CD4-positive, alpha-beta T cell treated with Interleukin-4 for 1 hour (primary cell): ENCODE measurements around the gene PREX1.

ENCODE experiments used
- DNase-seq, 2 donors: peaks; one replicate each; pipeline ENCODE4 v3.0.0-alpha.2; 2020 to 2022

Gene PREX1

DNA sequence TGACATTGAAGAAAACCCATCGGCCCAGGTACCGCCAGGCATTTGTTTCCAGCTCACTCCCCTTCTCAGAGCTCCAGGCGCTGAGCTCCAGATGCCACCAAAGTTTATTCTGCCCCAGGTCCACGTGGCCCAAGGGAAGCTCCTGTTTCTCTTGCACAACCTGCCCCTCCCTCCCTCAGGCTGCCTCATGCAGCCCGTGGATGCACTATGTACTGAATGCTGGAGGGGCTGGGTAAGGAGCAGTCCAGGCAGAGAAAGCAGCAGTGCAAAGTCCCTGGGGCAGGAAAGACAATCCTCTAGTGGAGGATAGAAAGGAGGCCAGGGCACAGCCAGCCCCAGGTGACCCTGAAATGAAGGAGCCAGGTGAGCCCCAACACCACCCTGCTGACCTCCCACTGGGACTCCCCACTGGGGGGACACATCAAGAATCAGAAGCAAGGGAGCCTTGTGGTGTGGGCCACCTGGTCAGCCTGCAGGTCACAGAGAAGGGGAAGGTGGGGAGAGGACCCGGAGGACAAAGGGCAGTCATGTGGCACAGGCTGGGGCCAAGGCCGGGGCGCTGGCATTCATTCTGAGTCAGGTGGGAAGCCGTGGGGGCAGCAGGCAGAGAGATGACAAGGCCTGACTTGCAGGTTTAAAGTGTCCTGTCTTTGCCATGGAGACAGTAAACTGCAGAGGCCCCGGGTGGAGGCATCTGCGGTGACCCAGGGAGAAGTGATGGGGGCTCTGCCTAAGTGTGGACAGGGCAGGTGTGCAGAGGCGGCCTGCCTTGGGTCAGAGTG, 230.1 kb downstream of the PREX1 start:
- no peak for DNase-seq

DNA sequence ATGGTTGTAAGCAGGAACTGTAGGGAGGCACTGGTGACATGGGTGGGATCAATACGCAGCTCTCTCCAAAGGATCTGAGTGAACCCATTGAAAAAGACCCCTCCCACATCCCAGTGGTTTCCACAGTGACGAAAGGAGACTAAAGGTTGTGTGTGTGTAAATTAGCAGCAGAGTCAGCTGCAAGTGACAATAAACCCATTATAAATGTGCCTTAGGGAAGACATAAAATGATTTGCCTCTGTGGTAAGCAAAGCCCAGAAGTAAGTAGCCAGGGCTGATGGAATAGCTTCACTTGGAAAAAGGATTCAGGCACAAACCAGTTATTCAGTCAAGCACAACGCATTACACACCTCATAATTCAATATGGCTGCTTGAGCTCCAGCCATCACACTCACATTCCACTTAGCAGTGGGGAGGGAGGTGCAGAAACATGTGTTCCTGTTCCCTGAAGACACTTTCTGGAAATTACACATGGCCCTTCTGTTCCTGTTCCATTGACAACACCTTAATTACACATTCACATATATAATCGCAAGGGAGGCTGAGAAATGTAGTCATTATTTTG, 231.4 kb downstream of the PREX1 start:
- DNase-seq = no peak

DNA sequence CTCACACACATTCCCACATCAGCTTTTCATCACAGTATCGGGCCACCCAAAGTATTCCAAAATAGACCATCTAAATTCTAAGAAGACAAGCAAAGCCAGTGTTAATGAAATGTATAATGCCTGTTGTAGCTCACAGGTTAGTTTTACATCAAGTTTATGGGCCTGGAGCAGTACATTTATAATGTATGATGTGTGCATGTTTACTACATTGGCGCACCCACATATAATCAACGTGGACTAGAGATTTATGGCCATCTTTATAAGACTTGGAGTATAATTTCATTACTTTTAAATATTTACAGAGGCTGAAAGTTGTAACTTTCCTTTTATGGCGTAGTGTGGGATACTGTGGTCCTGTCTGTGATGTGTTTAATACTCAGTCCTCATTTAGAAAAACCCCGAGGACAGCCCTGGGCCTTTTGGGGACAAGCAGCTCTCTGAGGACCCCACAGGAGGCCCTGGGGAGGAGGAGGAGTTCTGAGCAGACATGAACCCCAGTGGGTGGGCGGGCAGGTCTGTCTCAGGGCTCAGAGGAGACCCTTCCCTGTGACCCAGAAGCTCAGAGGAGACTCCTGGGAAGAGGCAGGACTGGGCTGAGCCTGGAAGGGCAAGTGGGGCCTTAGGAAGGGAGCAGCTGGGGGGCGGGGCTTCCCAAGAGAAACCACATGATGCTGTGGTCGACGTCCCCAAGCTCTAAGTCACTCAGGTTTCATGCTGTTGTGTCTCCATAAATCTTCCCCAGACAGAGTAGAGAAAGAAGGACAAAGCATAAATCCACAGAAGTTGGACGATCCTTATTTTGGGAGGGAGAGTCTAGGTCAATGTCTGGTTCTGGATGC, 232.1 kb downstream of the PREX1 start:
- DNase-seq = no peak

DNA sequence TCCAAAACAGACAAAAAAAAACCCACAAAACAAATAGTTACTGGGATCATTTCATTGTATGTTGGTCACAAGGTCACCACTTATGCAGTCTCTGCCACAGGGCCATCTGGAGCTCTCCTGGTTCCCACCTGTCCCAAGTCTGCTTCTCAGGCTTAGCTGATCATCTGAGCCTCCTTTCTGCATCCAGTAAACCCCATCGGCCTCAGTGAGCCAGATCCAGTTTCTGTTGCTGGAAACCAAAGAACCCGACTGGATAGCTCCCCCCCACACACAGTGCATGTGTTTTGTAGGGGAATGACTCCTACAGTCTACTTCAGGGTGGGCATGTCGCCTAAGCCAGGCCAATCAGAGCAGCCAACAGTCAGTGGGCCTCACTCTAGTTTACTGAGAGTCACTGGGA, 233.3 kb downstream of the PREX1 start:
- no peak for DNase-seq

DNA sequence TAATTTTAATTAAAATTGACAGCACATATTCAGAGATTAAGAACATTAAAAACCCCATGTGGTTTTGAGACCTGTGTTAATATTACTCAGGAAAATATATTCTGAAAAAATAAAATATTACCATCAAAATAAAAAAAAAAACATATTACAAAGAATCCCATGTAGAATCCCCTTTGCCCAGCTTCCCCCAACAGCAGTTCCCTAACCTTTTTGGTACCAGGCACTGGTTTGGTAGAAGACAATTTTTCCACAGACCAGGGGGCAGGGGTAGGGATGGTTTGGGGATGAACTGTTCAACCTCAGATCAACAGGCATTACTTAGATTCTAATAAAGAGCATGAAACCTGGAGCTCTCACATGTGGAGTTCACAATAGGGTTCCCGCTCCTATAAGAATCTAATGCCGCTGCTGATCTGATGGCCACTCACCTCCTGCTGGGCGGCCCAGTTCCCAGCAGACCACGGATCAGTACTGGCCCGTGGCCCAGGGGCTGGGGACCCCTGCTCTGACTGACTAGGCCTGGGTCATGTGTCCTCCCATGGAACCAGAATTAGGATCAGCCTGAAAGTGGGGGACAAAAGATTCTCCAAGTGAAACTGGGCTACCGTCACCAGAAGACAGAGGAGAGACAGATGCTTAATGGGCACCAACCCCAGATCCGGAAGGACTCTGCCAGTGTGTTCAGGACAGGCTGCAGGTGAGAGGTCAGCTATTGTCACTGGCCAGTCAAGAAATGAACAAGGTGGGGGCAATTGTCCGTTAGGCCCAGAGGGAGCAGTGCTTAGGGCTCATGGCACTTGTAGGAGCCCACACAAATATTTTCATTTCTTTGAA, 235.5 kb downstream of the PREX1 start:
- no peak for DNase-seq

DNA sequence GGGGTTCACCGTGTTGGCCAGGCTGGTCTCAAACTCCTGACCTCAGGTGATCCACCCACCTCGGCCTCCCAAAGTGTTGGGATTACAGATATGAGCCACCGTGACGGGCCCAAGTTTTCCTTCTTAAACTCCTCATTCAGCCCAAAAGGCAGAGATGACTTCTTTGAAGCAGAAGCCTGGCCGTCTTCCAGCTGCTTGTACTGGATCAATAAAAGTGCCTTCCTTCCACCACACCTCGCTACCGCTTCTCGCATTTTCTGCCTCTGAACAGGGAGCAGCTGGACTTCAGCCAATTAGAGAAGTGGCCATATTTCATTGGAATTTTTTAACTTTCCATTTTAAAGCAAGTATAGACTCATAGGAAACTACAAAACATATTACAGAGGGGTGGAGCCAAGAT, 241.1 kb downstream of the PREX1 start:
- DNase-seq = no peak

DNA sequence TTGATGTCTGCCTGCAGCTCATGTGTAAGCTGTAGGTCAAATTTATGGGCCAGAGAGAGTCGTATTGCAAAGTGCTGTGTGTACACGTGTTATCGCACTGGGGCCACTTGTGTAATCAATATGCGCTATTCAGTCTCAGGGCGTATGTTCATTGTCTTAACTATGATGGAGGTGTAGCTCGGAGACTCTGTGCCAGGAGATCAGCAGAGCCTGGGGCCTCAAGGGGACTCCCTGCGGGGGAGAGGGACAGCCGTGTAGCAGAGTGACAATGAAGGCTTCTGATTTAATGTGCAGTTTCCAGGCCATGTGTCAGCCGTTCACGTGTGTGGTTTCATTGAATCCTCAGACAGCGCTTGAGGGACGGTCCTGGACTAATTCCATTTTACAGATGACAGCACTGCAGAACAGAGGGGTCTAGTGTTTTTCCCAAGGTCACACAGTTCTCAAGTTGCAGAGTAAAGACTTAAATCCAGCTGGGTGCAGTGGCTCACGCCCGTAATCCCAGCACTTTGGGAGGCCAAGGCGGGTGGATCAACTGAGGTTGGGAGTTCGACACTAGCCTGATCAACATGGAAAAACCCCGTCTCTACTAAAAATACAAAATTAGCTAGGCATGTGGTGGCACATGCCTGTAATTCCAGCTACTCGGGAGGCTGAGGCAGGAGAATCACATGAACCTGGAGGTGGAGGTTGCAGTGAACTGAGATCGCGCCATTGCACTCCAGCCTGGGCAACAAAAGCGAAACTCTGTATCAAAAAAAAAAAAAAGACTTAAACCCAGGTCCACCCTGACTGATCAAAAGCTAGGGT, 242.5 kb downstream of the PREX1 start:
- DNase-seq = no peak

DNA sequence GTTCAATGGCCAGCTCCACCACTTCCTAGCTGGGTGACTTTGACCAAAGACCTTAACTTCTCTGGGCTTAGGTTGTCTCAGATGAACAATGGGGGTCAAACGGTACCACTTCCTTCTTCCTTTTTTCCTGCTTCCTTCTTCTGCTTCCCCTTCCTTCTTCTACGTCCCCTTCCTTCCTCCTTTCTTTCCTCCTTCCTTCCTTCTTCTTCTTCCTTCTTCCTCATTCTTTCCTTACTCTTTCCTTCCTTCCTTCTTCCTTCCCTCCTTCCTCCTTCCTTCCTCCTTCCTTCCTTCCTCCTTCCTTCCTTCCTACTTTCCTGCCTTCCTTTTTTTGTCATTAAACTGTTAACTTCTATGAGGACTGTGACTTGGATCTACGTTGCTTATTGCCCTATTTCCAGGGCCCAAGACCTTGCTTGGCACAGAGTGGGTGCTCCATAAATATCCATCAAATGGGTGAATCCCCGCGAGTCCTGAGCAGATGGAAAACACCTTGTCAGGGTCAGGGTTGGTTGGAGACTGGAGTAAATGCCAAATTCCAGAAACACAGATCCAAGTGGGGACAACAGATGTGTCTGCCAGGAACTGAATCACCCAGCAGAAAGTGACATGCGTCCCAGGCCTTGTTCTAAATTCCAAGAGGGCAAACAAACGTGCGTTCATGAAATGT, 243.3 kb downstream of the PREX1 start:
- no peak for DNase-seq

DNA sequence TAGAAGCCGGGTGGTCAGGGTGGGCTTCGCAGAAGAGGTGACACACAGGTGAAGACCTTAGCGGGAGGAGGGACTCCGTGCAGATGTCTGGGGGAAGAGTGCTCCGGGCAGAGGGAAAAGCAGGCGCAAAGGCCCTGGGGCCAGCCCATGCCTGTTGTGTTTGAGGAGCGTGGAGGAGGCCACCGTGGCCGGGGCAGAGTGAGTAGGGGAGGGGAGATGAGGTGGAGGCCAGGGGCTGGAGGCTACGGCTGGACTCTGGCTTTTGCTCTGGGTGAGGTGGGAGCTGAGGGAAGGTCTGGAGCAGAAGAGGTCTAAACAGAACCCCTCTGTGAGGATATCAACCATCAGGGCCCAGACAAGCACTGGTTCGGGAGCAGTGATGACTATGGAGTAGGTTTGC, 244.0 kb downstream of the PREX1 start:
- no peak for DNase-seq

DNA sequence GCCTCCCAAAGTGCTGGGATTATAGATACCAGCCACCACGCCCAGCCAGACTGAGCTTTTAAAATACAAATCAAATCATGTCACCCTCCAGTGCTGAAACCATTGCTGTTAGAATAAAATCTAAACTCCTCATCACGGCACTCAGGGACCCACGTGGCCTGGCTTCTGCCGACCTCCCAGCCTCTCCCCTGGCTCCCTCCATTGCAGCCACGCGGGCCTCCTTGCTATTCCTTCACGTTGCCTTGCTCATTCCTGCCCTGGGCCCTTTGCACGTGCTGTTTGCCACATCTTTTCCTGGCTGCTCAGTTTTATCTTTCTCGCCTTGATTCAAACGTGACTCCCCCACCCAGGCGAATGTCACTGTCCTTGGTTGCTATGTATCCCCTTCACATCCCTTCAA, 244.6 kb downstream of the PREX1 start:
- DNase-seq = no peak

DNA sequence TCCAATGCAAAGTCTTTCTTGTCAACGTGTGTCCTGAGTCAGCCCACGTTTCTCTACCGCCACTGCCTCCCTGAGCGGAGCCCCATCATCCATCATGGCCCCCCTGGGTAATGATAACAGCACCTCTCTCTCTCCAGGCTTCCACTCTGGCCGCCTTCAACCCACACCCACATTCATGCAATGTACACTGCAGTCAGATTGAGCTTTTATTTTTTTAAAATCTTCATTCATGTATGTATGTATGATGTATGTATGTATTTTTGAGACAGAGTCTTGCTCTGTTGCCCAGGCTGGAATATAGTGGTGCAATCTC, 245.2 kb downstream of the PREX1 start:
- DNase-seq = no peak

DNA sequence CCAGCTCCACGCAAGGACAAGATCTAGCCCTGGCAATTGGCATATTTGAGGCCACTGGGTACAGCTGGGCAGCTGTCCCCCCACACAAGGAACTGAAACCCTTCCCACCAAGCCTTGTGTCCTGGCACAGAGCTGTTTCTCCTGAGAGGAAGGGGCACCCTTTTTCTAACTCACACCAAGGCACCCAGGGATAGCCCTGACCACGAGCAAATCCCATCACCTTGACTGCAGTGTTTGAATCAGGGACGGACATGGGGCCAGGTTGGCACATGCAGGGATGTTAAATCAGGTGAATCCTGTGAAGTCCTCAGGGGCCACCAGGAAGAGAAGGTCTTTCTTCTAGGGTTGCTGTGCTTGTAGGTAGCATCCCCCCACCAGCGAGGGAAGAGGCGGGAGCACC, 246.6 kb downstream of the PREX1 start:
- DNase-seq = no peak

DNA sequence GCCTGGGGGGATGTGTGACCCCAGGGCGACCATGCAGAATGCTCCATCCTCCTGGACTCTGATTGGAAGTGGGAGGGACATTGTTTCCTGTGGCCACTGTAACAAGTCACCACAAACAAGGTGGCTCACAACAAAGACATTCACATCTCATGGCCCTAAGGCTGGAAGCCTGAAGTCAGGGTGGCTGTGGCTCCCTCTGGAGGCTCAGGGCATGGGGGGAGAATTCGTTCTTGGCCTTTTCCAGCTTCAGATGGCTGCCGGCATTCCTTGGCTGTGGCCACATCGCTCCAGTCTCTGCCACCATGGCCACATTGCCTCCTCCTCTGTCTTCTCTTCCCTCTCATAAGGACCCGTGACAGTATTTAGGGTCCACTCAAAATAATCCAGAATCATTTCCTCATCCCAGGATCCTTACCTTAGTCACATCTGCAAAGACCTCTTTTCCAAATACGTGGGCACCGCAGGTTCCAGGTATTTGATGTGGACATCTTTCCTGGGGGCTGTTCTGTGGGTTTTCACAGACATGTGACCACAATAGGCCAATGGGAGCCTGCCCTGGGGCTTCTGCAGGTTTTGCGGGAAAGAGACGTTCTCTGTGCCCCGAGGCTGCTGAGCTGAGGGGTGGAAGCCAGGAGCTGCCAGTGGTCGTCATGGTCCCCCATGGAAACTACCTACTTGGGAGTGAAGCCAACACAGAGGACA, 249.3 kb downstream of the PREX1 start:
- no peak for DNase-seq

DNA sequence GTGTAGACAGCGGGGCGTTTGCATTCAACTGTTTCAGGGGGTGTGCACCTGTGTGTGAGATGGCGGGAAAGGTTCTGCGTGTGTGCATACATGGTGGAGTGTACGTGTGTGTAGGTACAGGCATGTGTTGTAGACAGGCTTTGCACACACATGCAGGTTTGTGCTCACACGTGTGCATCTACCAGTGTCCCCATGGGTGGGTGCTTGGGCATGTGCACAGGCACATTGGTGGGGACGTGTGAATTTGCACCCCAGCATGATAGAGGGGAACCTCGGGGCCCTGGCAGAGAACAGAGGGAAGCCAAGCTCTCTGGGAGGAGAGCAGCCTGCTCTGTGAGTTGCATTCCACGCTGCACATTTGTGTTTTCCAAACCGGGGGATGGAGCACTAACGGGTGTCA, 250.2 kb downstream of the PREX1 start:
- no peak for DNase-seq

DNA sequence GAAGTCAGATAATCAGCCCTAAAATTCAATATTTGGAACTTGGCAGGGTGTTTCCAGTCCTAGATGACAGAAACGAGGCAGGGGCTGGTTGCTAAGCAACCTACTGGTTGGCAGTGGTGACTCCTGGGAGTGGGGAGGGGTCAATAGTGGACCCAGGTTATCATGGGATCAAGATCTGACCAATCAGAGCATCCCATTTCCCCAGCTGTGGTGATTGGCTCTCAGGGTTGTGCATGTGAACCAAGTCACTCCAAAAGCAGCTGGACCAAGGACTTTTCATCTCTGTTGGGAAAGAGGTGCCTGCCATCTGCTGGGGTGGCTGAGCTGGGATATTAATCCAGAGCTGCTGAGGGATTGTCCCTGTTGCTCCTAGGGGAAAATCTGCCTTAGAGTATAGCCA, 253.4 kb downstream of the PREX1 start:
- no peak for DNase-seq
